Neural crest cell (in vitro differentiated cells): ENCODE results near the gene ERI2. TPM values are rescaled to one million over a fixed set of nuclear protein-coding genes. Genes with fewer than 3 reads are reported as not detected.

ENCODE experiments used
- DNase-seq: peaks from one replicate; pipeline ENCODE4 v3.0.0; 2021; ENCODE audit warnings: low read depth, mixed read lengths, low spot score
- H3K27ac Mint-ChIP-seq: one replicate; pipeline ENCODE4 v1.8.0; 2021; ENCODE audit warnings: mild to moderate bottlenecking, mixed read lengths; ENCODE audit not compliant: unreplicated experiment
- H3K27me3 Mint-ChIP-seq: 2 replicates; pipeline ENCODE4 v1.8.0; 2021; ENCODE audit warnings: low read depth, mild to moderate bottlenecking, mixed read lengths
- H3K36me3 Mint-ChIP-seq: 2 replicates; pipeline ENCODE4 v1.8.0; 2021; ENCODE audit warnings: low read depth, mild to moderate bottlenecking, mixed read lengths
- H3K4me1 Mint-ChIP-seq: 2 replicates; pipeline ENCODE4 v1.8.0; 2021; ENCODE audit warnings: mixed read lengths
- H3K4me3 Mint-ChIP-seq: one replicate; pipeline ENCODE4 v1.8.0; 2021; ENCODE audit warnings: mild to moderate bottlenecking, mixed read lengths
- H3K9me3 Mint-ChIP-seq: 2 replicates; pipeline ENCODE4 v1.8.0; 2021; ENCODE audit warnings: mixed read lengths
- CTCF ChIP-seq: fragments of 200-600 bp; sonication (generic); conservative IDR thresholded peaks from 2 replicates; pipeline ENCODE4 v1.5.0; 2021; ENCODE audit warnings: antibody characterized with exemption, mild to moderate bottlenecking
- long read RNA-seq: library from polyadenylated mRNA; unstranded; transcript quantifications from one replicate; pipeline ENCODE4 v2.0.0, GENCODE V29; 2020
- total RNA-seq: library from RNA; stranded (reverse); gene quantifications from 2 replicates; pipeline ENCODE4 v1.2.1, GENCODE V29; 2021

ERI2 gene
- total RNA-seq = 40.4 and 43.6 TPM in 2 replicates
- long read RNA-seq, transcript ERI2-215 (9 exons, 2,646 nt) = major isoform, 20 of 88 reads
- long read RNA-seq, transcript ERI2-202 (9 exons, 3,499 nt) = minor isoform, 7 of 88 reads
- long read RNA-seq, partial matches to known transcripts = 7 of 88 reads
- long read RNA-seq, other reads (novel, unspliced or antisense) = 46 of 88 reads

GRCh38 chr16:20806168-20807050 is at the start of gene ERI2, which contains the start of gene REXO5:
Gene ERI2 (minus strand): TSS chr16:20806472. CDS start chr16:20806430, 42 bp downstream.
Gene REXO5 (plus strand): TSS chr16:20806527. CDS start chr16:20806954, 427 bp downstream.
- H3K27me3 Mint-ChIP-seq = no peaks in the 10 kb centered on the region
- H3K9me3 Mint-ChIP-seq = no peaks in the 10 kb centered on the region
- H3K27ac Mint-ChIP-seq = peak within 1 kb of the TSS; percentile 100
- H3K4me3 Mint-ChIP-seq = peak within 1 kb of the TSS; percentile 98
- H3K36me3 Mint-ChIP-seq = no peaks in the 10 kb centered on the region
- peak; percentile 94 for DNase-seq
- H3K4me1 Mint-ChIP-seq = peaks cover 25% of the 10 kb centered on the region
- TF ChIP-seq CTCF = peak; percentile 57

GRCh38 chr16:20854963-20855362 is 48.7 kb upstream of the ERI2 start:
- H3K36me3 Mint-ChIP-seq = peaks cover 12% of the 10 kb centered on the region
- H3K27ac Mint-ChIP-seq = no peak overlapping the region
- H3K27me3 Mint-ChIP-seq = no peaks in the 10 kb centered on the region
- H3K9me3 Mint-ChIP-seq = no peaks in the 10 kb centered on the region
- no peak for DNase-seq
- H3K4me1 Mint-ChIP-seq = no peaks in the 10 kb centered on the region
- TF ChIP-seq CTCF = no peak
- no peak overlapping the region for H3K4me3 Mint-ChIP-seq

GRCh38 chr16:20853981-20854620 is 47.8 kb upstream of the ERI2 start:
- Mint-ChIP-seq H3K27me3 (no peaks in the 10 kb centered on the region), H3K4me1 (no peaks in the 10 kb centered on the region), H3K27ac (no peak overlapping the region), H3K36me3 (peaks cover 7% of the 10 kb centered on the region), H3K9me3 (no peaks in the 10 kb centered on the region), H3K4me3 (no peak overlapping the region)
- no peak for DNase-seq
- no peak for TF ChIP-seq CTCF

GRCh38 chr16:20853143-20853542 is 46.9 kb upstream of the ERI2 start:
- no peak for TF ChIP-seq CTCF
- DNase-seq = no peak
- Mint-ChIP-seq H3K4me1 (no peaks in the 10 kb centered on the region), H3K4me3 (no peak overlapping the region), H3K27ac (no peak overlapping the region), H3K9me3 (no peaks in the 10 kb centered on the region), H3K36me3 (peaks cover 7% of the 10 kb centered on the region), H3K27me3 (no peaks in the 10 kb centered on the region)

GRCh38 chr16:20851601-20852000 is 45.3 kb upstream of the ERI2 start:
- Mint-ChIP-seq H3K27ac (no peak overlapping the region), H3K27me3 (no peaks in the 10 kb centered on the region), H3K4me1 (no peaks in the 10 kb centered on the region), H3K9me3 (no peaks in the 10 kb centered on the region), H3K4me3 (no peak overlapping the region), H3K36me3 (peaks cover 7% of the 10 kb centered on the region)
- no peak for DNase-seq
- no peak for TF ChIP-seq CTCF
